HG03060 (cell line): Measurements from ENCODE around the gene SBF1.

Experiments used
- ATAC-seq: cut with Tn5 transposase; IDR thresholded peaks from one replicate; pipeline ENCODE4 v1.9.1; 2021; ENCODE audit warnings: low read depth, moderate number of reproducible peaks; ENCODE audit not compliant: unreplicated experiment

The SBF1 gene

DNA sequence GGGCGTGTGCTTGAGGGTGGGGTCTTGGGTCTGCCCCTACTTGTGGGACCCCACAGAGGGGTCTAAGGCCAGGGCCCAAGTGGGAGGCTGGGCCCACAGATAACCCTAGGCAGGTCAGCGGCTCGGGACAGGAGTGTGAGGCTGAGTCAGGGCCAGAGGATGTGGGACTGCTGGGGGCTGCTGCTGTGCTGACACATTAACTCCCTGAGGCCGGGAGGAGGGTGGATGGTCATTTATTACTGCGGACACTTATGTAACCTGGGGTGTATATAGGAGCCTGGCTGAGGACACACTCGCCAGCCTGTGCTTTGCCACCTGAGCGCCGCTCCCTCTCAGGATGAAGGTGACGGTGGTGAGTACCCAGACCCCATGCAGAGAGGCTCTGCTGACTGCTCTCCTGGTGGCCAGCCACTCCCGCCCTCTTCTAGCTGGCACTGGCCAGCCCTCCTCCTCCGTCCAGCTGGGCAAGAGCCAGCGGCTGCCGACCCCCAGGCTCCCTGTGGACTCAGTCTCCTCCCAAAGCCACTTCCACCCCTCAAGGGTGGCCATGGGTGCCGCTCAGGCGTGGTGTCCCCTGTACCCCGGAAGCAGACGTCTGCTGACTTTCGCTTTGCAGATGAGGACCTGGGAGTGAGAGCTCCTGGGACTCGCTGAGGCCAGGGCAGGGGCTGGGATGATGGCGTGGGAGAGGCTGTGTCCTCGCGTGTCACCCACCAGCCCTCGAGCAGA is 11.9 kb upstream of the SBF1 start, which contains the start of gene MIOX:
Gene MIOX, plus strand, starts transcription at position 299 of the 729 bp plus-strand sequence. Its CDS starts 39 bp downstream, at position 338.
- ATAC-seq: no peak

- ATAC-seq: no peak
These were observed 10.6 kb upstream of the SBF1 start for GRCh38 chr22:50485221-50486131.

DNA sequence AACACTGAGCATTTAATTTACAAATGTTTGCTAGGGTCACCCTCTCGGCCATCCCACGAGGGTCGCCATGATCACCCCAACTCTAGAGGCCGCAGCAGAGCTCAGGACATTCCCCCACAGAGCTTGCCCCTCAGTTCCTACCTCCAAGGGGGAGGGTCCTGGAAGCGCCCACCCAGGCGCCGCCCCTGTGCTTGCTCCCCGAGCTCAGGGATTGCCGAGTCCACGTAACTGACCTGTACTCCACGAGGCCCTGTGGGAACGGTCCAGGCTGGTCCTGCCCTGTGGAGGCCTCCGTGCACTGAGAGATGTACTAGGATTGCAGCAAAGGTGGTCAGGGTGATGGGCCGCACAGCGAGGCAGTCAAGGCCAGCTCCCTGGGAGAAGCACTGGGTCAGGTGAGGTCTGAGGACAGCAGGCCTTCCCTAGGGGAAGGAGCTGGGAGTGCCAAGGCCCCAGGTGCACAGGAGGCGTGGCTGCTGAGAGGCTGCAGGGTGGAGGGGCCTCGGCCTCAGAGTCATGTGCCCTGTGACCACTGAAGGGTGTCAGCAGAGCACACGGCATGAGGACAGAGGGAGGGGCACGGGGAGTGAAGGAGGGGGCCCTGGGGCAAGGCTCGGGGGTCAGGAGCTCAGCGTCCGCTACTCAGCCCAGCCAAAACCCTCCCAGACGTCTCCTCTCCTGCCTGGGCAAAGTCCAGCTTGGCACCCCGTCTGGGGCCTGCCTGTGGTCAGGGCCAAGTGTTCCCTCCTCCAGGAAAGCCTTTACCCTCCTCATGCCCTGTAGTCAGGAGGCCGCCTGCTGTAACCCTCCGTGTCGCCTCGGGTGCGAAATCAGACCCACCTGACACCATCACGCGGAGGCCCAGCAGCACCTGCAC is 9.4 kb upstream of the SBF1 start:
- ATAC-seq: no peak

DNA sequence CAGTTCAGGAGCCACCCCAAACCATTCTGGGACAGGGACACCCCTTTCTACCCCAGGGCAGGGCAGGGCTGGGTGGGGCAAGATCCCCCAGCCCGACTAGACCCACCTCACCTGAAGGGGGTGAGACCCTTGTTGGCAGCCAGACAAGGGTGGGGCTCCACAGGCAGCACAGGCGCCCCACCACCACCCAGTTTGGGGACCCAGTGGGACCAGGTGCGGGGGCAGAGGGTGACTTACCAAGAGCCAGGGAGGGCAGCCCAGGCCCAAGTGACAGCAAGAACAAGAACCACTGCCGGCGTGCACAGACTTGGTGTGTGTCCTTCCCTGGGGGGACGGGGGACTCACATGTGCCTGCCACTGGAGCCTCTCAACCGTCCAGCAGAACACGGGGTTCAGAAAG is 8.7 kb upstream of the SBF1 start:
- no peak for ATAC-seq

DNA sequence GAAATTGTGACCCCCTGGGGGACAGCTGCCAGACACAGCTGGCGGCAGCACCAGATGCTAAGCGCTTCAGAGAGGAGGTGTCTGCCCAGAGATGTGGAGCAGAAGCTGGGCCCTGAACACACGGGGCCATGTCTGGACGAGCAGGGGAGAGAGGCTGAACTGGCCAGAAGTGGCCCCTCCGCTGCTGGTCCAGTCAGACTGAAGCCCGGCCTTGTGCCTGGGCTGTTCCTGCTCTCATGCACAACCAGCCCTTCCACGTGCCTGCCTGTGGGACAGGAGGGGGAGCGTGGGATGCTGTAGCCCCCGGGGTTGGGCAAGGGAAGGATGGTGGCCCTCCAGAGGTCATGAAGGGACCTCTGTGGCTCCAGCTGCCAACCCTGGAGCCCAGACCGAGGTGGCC is 8.3 kb upstream of the SBF1 start:
- no peak for ATAC-seq

DNA sequence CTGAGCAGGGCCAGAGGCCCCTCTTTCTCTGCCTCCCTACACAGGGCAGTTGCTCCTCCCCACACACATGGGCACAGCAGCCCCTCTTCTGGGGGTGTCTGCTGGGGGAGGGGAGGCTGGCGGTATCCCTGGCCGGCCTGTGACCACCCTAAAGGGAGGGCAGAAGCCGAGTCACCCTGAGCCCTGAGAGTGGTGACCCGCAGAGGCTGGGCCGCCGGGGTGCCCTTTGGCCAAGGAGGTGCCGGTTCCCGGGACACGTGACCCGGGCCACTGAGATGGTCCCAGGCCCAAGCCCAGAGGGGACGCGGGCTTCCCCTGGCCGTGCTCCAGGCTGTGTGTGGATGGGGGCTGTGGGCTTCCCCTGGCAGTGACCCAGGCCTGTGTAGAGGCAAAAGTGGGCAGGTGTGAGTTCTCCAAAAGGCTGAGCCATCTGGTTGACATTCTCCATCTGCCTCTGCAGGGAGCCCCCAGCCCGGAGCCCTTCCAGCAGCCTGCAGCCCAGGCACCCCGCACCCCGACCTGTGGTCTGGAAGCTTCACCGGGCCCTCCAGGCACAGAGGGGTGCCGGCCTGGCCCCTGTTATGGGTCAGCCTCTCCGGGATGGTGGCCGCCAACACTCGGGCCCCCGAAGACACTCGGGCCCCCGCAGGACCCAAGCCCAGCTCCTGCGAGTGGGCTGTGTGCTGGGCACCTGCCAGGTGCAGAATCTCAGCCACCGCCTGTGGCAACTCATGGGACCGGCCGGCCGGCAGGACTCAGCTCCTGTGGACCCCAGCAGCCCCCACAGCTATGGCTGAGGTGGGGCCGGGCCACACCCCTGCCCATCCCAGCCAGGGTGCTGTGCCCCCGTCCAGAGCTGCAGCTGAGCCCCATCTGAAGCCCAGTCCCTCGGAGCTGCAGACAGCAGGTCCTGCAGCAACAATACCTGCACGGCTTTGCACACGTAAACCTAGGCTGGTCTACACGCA is 7.6 kb upstream of the SBF1 start:
- no peak for ATAC-seq

- ATAC-seq: no peak
These were observed 6.7 kb upstream of the SBF1 start, which contains the start of gene ADM2 for GRCh38 chr22:50481440-50482106. ADM2 (plus strand) TSS chr22:50481543; CDS start chr22:50481848, 305 bp downstream.

DNA sequence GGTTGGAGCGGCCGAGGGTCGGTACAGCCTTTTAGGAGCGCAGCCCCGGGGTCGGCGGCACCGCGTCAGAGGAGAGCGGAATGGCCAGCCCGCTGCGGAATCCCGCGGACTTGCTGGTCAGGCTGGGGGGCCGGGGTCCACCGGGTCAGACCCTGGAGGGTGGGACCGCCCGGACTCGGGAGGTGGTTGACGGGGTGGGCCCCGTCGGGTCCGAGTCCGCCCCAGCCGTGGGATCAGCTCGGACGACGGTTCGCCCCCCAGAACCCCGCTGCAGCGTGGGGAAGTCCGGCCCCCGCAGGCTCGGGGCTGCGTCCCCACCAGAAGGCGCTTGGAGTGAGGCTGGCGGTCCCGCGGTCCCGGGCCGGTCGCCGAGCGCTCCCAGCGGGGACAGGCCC is 6.2 kb upstream of the SBF1 start:
- no peak for ATAC-seq

- ATAC-seq: no peak
These were observed 4.9 kb upstream of the SBF1 start for GRCh38 chr22:50479721-50480120.

DNA sequence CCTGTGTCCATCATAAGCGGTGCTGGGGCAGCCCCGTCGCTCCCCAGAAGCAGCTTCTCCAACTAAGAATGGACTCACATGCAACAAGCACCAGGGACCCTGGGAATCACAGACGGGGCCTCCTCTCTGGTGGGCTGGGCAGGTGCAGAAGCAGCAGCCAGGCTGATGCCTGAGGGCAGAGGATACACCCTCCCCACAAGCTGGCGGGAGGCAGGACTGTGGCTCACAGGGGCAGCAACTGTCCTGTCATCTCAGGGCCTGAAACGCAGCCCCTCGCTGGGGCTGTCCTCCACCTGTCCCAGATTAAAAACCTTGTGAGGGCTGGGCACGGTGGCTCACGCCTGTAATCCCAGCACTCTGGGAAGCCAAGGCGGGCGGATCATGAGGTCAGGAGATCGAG is 3.1 kb upstream of the SBF1 start:
- ATAC-seq: no peak

- ATAC-seq: no peak
These were observed 2.0 kb upstream of the SBF1 start for GRCh38 chr22:50476868-50477267.

DNA sequence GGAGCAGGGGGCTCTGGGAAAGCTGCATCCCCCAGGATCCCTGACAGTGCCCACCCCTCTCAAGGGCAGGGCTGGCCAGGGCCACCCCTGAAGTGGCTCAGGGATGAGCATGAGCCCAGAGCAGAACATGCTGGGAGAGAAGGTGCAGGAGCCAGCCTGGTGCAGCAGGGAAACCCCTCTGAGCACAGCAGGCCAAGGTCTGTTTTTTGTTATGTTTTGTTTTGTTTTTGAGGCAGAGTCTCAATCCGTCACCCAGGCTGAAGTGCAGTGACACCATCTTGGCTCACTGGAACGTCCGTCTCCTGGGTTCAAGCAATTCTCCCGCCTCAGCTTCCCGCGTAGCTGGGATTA is 792 bp upstream of the SBF1 start:
- no peak for ATAC-seq

GRCh38 chr22:50473855-50474671 is 772 bp downstream of the SBF1 start:
- no peak for ATAC-seq

GRCh38 chr22:50473088-50473487 is 1.7 kb downstream of the SBF1 start:
- no peak for ATAC-seq

GRCh38 chr22:50471962-50472361 is 2.9 kb downstream of the SBF1 start:
- ATAC-seq: no peak

DNA sequence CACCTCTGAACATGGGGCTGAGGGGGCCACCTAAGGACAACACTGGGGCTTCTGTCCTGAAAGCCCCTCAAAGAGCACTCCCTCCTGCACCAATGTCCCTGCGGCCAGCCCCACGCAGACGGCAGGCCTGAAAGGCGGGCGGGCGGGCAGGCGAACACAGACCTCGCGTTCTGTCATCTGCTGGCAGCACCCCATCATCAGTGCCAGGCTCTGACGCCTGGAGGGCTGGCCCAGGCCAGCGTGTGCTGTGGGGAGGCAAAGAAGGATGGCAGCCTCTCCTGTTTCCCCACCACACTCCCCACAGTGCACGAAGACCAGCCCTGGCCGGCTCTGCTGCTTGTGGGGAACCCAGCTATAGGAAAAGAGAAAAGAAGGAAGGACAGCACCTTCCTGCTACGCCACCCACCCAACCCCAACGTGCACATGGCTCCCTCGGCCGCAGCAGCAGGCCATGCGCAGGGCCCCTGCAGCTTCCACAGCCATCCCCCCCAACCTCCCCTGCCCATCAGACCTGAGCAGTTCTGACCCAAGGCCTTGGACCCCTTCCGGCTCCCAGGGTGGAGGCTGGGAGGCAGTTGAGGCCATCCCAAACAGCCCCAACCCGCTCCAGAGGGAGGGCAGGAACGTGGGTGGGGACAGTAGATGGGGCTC is 3.5 kb downstream of the SBF1 start:
- no peak for ATAC-seq

DNA sequence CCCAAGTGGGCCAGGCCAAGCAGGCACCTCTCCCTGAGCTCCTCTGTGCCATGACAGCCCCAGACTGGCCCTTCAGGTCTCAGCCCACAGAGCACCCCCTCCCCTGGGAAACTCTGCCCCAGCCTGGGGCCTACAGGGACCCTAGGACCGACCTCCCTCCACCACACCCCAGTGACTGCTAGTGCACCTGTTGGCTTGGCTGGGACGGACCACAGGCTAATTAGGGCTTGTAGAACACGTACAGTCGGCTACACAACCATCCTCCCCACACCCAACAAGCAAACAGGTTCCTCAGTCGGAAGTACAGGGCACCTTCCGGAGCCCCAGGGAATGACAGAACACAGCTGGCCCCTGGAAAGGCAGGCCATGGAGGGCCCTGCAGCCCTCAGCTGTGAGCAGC is 4.3 kb downstream of the SBF1 start:
- no peak for ATAC-seq
